H9 (cell line): ENCODE results near the gene TERT. TPM values are rescaled to one million over a fixed set of nuclear protein-coding genes. Genes with fewer than 3 reads are reported as not detected.

ENCODE experiments used
- DNase-seq: peaks from one replicate; pipeline ENCODE4 v3.0.0-alpha.2; 2017
- H2AFZ ChIP-seq: one replicate; pipeline ENCODE4 v1.6.1; 2013; ENCODE audit warnings: mild to moderate bottlenecking, low read length, control low read depth, moderate library complexity
- H2AK5ac ChIP-seq: 2 replicates; pipeline ENCODE4 v1.6.1; 2013; ENCODE audit warnings: low read length, control low read depth, mixed read lengths; ENCODE audit not compliant: insufficient read length
- H2BK120ac ChIP-seq: one replicate; pipeline ENCODE4 v1.6.1; 2013; ENCODE audit warnings: low read depth, mild to moderate bottlenecking, low read length, control low read depth, inconsistent platforms; ENCODE audit not compliant: poor library complexity, severe bottlenecking
- H2BK12ac ChIP-seq: 2 replicates; pipeline ENCODE4 v1.6.1; 2013; ENCODE audit warnings: low read length, control low read depth, mixed read lengths, low read depth; ENCODE audit not compliant: insufficient read length
- H2BK15ac ChIP-seq: 2 replicates; pipeline ENCODE4 v1.6.1; 2013; ENCODE audit warnings: low read depth, low read length, control low read depth
- H2BK20ac ChIP-seq: one replicate; pipeline ENCODE4 v1.6.1; 2013; ENCODE audit warnings: low read depth, mild to moderate bottlenecking, low read length, control low read depth, inconsistent platforms; ENCODE audit not compliant: poor library complexity, severe bottlenecking
- H2BK5ac ChIP-seq: 2 replicates; pipeline ENCODE4 v1.6.1; 2013; ENCODE audit warnings: low read length, control low read depth, mixed read lengths; ENCODE audit not compliant: insufficient read length
- H3K14ac ChIP-seq: 2 replicates; pipeline ENCODE4 v1.6.1; 2013; ENCODE audit warnings: low read length, control low read depth; ENCODE audit not compliant: insufficient read depth
- H3K18ac ChIP-seq: 2 replicates; pipeline ENCODE4 v1.6.1; 2013; ENCODE audit warnings: low read depth, mild to moderate bottlenecking, mixed read lengths, low read length, control low read depth; ENCODE audit not compliant: insufficient read length
- H3K23ac ChIP-seq: 2 replicates; pipeline ENCODE4 v1.6.1; 2013; ENCODE audit warnings: low read length, control low read depth, mixed read lengths, low read depth; ENCODE audit not compliant: insufficient read length
- H3K23me2 ChIP-seq: 2 replicates; pipeline ENCODE4 v1.6.1; 2013; ENCODE audit warnings: low read depth, mild to moderate bottlenecking, mixed read lengths, low read length, control low read depth; ENCODE audit not compliant: insufficient read length, poor library complexity, severe bottlenecking
- H3K27ac ChIP-seq: 2 replicates; pipeline ENCODE4 v1.5.1; 2013; ENCODE audit warnings: low read length, control low read depth, mixed read lengths, low read depth; ENCODE audit not compliant: insufficient read length
- H3K27me3 ChIP-seq: 2 replicates; pipeline ENCODE4 v1.6.1; 2013; ENCODE audit warnings: low read length, control low read depth, inconsistent platforms; ENCODE audit not compliant: insufficient read depth
- H3K4ac ChIP-seq: 2 replicates; pipeline ENCODE4 v1.6.1; 2013; ENCODE audit warnings: low read depth, mild to moderate bottlenecking, control low read depth, inconsistent platforms, low read length, moderate library complexity
- H3K4me1 ChIP-seq: 2 replicates; pipeline ENCODE4 v1.6.1; 2013; ENCODE audit warnings: low read length, control low read depth, inconsistent platforms; ENCODE audit not compliant: insufficient read depth
- H3K4me2 ChIP-seq: 2 replicates; pipeline ENCODE4 v1.6.1; 2013; ENCODE audit warnings: low read length, control low read depth, mixed read lengths; ENCODE audit not compliant: insufficient read length, insufficient read depth
- H3K56ac ChIP-seq: 2 replicates; pipeline ENCODE4 v1.6.1; 2013; ENCODE audit warnings: low read depth, mild to moderate bottlenecking, mixed read lengths, low read length, control low read depth; ENCODE audit not compliant: insufficient read length
- H3K79me1 ChIP-seq: 2 replicates; pipeline ENCODE4 v1.6.1; 2013; ENCODE audit warnings: low read depth, mild to moderate bottlenecking, moderate library complexity, low read length, control low read depth, inconsistent platforms; ENCODE audit not compliant: insufficient read depth, poor library complexity, severe bottlenecking
- H3K79me2 ChIP-seq: 2 replicates; pipeline ENCODE4 v1.6.1; 2013; ENCODE audit warnings: low read length, control low read depth, inconsistent platforms; ENCODE audit not compliant: insufficient read depth
- H3K9ac ChIP-seq: 2 replicates; pipeline ENCODE4 v1.6.1; 2013; ENCODE audit warnings: low read length, control low read depth, mixed read lengths; ENCODE audit not compliant: insufficient read length; ENCODE audit errors: extremely low read depth
- H3K9me3 ChIP-seq: one replicate; pipeline ENCODE4 v1.6.1; 2013; ENCODE audit warnings: low read depth, low read length, inconsistent platforms; ENCODE audit not compliant: control insufficient read depth
- H3T11ph ChIP-seq: one replicate; pipeline ENCODE4 v1.6.1; 2013; ENCODE audit warnings: mild to moderate bottlenecking, low read length, control low read depth, inconsistent platforms
- H4K20me1 ChIP-seq: one replicate; pipeline ENCODE4 v1.6.1; 2013; ENCODE audit not compliant: control insufficient read depth, insufficient read length, insufficient read depth
- H4K5ac ChIP-seq: 2 replicates; pipeline ENCODE4 v1.6.1; 2013; ENCODE audit warnings: low read depth, mild to moderate bottlenecking, mixed read lengths, low read length, control low read depth; ENCODE audit not compliant: insufficient read length
- H4K8ac ChIP-seq: replicated peaks from 2 replicates; pipeline ENCODE4 v1.6.1; 2013; ENCODE audit warnings: low read length, control low read depth, mixed read lengths, low read depth; ENCODE audit not compliant: insufficient read length
- H4K91ac ChIP-seq: 2 replicates; pipeline ENCODE4 v1.6.1; 2013; ENCODE audit warnings: low read depth, mild to moderate bottlenecking, moderate library complexity, mixed read lengths, low read length, control low read depth; ENCODE audit not compliant: insufficient read length
- H3K27ac Mint-ChIP-seq, 3 experiments: 2 replicates in 2 of 3; 3 replicates in 1 of 3; pipeline ENCODE4 v1.8.0; 2020 to 2021; ENCODE audit warnings: mixed read lengths in 3 of 3, mild to moderate bottlenecking in 1 of 3, moderate library complexity in 1 of 3
- H3K27me3 Mint-ChIP-seq: 2 replicates; pipeline ENCODE4 v1.8.0; 2021; ENCODE audit warnings: low read depth, mild to moderate bottlenecking, moderate library complexity, mixed read lengths
- H3K36me3 Mint-ChIP-seq, 3 experiments: 2 replicates in 2 of 3; 3 replicates in 1 of 3; pipeline ENCODE4 v1.8.0; 2020 to 2021; ENCODE audit warnings: low read depth in 3 of 3, mixed read lengths in 3 of 3; ENCODE audit not compliant: insufficient read depth in 1 of 3
- H3K4me1 Mint-ChIP-seq, 2 experiments: 2 replicates each; pipeline ENCODE4 v1.8.0; 2020; ENCODE audit warnings: mixed read lengths in 2 of 2
- H3K4me3 Mint-ChIP-seq, 2 experiments: 2 replicates in 1 of 2; 3 replicates in 1 of 2; pipeline ENCODE4 v1.8.0; 2020 to 2021; ENCODE audit warnings: mild to moderate bottlenecking in 2 of 2, mixed read lengths in 2 of 2, moderate library complexity in 1 of 2
- H3K9me3 Mint-ChIP-seq, 2 experiments: 2 replicates in 1 of 2; 3 replicates in 1 of 2; pipeline ENCODE4 v1.8.0; 2020; ENCODE audit warnings: mild to moderate bottlenecking in 2 of 2, mixed read lengths in 2 of 2, moderate library complexity in 1 of 2
- WGBS: extraction: QIAGEN DNeasy Blood & Tissue Kit; methylation state at CpG from one replicate; pipeline ENCODE4 v1.1.7; 2013; ENCODE audit warnings: missing lambda C conversion rate, low lambda C conversion rate, mixed read lengths; ENCODE audit not compliant: insufficient read length; ENCODE audit errors: extremely low coverage; 5-methylcytosine and 5-hydroxymethylcytosine counted together
- total RNA-seq: library from RNA; stranded (reverse); gene quantifications from 2 replicates; pipeline ENCODE4 v1.2.1, GENCODE V29; 2021
- TF ChIP-seq, protein P1 (sequence below): fragments of 200-600 bp; sonication (generic); conservative IDR thresholded peaks from 3 replicates; pipeline ENCODE4 v1.8.0; 2021; ENCODE audit warnings: antibody characterized with exemption, mild to moderate bottlenecking

The TERT gene
- total RNA-seq, 1 experiment from 2014 or later: 15.5 TPM

DNA sequence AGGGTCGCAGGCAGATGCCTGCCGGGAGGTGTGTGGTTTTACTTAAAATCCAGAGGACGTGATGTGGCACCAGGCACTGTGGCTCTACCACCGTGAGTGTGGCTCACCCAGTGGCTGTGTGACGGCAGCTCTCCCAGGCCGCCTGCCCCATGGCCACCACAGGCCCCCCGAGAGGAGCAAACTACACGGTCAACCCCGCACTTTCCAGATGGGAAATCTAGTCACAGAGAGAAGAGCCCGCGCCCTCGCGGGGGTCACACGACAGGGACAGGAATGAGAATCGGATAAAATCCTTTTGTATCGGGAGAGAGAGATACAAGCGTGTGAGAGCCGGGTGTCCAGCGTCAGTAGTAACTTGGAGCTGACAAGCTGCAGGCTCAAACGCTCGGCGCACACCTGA, 24.4 kb downstream of the TERT start:
- Histone ChIP-seq H3K56ac (no peak overlapping the region), H2BK15ac (no peak overlapping the region), H3K4me1 (no peaks in the 10 kb centered on the region), H4K91ac (no peak overlapping the region), H3K4ac (no peak overlapping the region), H2AFZ (no peak overlapping the region), H3K9ac (no peak overlapping the region), H3K14ac (no peak overlapping the region), H4K8ac (no peak overlapping the region), H3K27ac (no peak overlapping the region), H2BK12ac (no peak overlapping the region), H2BK5ac (no peak overlapping the region), H4K5ac (no peak overlapping the region), H3K79me2 (peaks cover 2% of the 10 kb centered on the region; the same call in 1 of the 2 replicates), H3K4me2 (no peak overlapping the region), H2AK5ac (no peak overlapping the region), H3K27me3 (no peaks in the 10 kb centered on the region), H3K9me3 (no peaks in the 10 kb centered on the region), H4K20me1 (no peaks in the 10 kb centered on the region), H3K79me1 (no peaks in the 10 kb centered on the region), H2BK20ac (no peak overlapping the region), H3K23me2 (no peaks in the 10 kb centered on the region), H3K23ac (no peak overlapping the region), H3T11ph (no peak overlapping the region), H2BK120ac (no peak overlapping the region), H3K18ac (no peak overlapping the region)
- DNase-seq: no peak
- Mint-ChIP-seq H3K9me3 (no peaks in the 10 kb centered on the region), H3K27me3 (peaks cover 1% of the 10 kb centered on the region; the same call in 1 of the 2 replicates), H3K4me3 (no peak overlapping the region), H3K4me1 (no peaks in the 10 kb centered on the region), H3K36me3 (peaks cover 20 to 40% (median 32%) of the 10 kb centered on the region in 3 experiments; a peak in 6 of 7 replicates), H3K27ac (peak overlapping the region in 2 of 3 experiments; percentile 44 to 70; a peak in 1 of 7 replicates)
- no CpG with 5 or more reads among the region's 22 CpGs for WGBS
- TF ChIP-seq, protein P1, sequence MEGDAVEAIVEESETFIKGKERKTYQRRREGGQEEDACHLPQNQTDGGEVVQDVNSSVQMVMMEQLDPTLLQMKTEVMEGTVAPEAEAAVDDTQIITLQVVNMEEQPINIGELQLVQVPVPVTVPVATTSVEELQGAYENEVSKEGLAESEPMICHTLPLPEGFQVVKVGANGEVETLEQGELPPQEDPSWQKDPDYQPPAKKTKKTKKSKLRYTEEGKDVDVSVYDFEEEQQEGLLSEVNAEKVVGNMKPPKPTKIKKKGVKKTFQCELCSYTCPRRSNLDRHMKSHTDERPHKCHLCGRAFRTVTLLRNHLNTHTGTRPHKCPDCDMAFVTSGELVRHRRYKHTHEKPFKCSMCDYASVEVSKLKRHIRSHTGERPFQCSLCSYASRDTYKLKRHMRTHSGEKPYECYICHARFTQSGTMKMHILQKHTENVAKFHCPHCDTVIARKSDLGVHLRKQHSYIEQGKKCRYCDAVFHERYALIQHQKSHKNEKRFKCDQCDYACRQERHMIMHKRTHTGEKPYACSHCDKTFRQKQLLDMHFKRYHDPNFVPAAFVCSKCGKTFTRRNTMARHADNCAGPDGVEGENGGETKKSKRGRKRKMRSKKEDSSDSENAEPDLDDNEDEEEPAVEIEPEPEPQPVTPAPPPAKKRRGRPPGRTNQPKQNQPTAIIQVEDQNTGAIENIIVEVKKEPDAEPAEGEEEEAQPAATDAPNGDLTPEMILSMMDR: no peak
